Measurements from ENCODE around the gene WDR33.

WDR33 gene

GRCh38 chr2:127762441-127762840, 48.5 kb downstream of the WDR33 start:
- DNase-seq: no peak

GRCh38 chr2:127759931-127760330, 51.0 kb downstream of the WDR33 start:
- no peak for DNase-seq

DNA sequence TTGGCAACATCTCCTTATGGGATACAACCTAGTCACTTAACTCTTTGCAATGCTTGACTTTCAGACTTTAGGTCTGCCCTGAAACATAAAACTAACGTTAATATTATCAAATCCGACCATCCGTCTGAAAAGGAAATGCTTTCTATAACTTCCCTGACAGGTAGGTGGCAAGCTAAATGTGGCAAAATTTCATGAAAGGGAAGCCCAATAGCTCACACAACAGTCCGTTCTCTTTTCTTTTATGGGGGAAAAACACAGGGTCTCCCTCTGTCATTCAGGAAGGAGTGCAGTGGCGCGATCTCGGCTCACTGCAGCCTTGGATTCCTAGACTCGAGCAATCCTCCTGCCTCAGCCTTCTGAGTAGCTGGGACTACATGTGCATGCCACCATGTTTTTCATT, 56.8 kb downstream of the WDR33 start:
- no peak for DNase-seq

- no peak for DNase-seq
These were observed 57.6 kb downstream of the WDR33 start for GRCh38 chr2:127753374-127753773.

DNA sequence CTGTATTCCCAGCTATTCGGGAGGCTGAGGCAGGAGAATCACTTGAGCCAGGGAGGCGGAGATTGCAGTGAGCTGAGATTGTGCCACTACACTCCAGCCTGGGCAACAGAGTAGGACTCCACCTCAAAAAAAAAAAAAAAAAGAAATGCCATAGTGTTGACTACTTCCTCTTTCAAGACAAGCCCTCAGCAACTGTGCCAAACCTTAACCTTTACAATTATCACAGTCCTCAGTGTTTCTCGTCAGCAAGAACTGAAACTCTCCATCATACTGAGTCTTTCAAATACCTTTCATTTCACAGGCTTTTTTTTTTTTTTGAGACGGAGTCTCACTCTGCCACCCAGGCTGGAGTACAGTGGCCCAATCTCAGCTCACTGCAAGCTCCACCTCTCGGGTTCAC, 61.4 kb downstream of the WDR33 start:
- DNase-seq: peak; percentile 35

DNA sequence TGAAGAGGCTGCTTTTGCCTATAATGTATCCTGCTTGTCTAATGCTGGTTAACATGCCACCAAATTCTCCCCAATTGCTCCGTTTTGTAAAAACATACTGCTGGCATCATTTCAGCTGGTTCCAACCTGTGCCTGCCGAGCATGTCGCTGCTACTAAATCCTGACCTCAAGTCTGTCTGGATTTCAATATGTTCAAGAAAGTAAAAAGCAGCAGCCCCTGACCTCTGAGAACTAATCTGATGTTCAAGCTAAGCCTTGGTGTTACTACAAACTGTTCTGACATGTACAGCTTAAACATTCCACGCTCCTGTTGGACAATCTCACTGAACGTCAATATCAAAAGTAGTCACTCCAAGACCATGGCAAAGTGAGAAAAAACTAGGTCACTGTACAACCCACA, 63.4 kb downstream of the WDR33 start:
- no peak for DNase-seq

- no peak for DNase-seq
These were observed 67.4 kb downstream of the WDR33 start for GRCh38 chr2:127743477-127744026.

GRCh38 chr2:127740665-127741288, 70.2 kb downstream of the WDR33 start:
- DNase-seq: no peak

DNA sequence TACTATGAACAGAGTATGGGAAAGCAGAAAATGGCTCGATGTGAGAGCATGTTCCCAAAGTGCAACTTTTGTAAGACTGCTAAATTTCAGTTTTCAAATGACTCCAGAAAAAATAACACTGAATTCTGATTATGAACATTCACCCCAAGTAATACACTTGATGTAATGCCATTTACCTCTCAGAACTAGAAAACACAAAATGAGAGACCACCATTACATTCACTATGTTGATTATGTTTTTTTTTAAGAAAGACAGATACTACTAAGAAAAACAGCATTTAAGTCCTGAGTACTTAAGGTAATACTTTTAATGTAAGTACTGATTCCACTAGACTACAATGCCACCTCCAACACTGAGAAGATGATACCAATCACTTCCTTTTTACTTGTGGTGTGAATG, 71.2 kb downstream of the WDR33 start:
- DNase-seq: no peak

DNA sequence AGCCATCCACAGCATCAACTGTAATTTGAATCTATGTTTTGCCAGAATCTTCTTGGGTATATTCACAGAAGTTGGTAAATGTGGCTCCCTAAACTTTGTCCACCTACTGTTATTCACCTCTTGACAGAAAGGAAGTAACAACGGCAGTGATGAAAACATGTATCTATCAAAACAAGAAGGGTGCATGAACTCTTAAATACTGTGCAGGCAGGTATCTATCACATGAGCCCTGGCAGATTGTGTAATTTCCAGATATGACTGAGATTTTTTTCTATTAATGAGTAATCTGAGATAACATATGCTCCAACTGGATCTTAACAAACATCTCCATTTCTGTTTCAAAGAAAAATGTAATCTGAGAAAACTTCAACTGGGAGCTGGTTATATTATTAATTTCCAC, 73.1 kb downstream of the WDR33 start:
- no peak for DNase-seq

DNA sequence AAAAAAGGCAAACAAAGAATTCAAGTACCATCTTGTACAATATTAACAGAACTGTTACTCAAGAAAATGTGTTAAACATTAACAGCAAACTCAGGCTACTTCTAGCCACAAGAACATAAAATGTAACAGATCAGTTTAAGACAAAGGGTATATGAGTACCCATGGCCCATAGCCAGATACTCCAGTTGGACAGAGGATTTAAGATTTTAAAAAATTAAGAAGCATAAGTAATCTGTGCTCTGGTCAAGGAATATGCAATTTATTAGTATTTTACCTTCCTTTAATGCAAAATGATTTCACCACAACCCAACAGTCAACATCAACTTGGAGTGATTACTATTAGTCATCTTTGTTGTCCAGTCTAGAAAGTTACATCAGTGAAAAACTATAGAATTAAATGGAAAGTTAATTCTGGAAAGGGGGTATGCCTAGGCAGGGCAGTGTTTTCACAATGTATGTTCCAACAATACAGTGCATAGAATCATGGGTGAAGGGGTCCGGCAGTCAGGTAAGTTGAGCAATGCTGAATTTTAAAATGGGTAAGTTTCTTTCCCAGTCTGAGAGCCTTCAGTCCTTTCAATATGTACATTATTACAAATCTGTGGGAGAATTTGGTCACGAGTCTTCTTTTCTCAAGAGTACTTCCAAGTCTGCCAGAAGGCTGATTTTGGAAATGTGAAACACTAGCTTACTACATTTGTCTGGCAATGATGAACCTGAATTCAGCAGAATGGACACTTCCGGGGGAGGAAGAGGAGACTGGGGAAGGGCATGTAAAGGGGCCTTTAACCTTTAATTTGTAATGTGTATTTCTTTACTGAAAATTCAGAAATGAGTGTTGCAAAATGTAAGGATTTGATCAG, 75.2 kb downstream of the WDR33 start:
- DNase-seq: no peak

GRCh38 chr2:127735044-127735443, 75.9 kb downstream of the WDR33 start:
- DNase-seq: no peak

DNA sequence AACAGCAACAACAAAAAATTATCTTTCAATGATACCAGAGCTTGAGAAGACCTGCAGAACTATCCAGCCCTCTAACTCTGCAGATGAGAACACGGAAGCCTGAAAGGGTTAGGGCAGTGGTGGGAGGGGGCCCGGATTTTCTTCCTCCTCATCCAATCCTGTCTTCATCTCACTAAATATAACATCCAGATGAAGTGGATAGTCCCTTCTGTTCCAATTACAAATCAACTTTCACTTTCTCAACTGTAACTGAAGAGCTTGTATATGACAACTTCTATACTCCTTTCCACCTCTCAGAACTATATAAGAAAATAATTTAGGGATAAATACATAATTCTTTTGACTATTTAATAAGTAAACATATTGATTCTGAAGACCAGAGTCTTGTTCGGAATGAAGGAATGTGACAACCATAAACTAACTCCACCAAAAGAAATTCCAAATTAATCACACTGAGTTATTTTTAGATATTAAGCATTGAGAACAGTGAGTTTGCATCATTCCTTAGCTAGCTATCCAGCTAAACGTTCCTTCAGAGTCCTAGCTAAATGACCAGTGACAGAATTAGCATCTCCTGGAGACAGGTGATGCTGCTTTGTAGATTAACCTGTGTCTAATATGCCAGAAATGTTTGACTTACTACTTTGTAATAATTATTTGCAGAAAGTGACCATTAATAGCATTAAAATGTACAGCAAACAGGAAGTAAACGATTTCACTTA, 77.0 kb downstream of the WDR33 start:
- DNase-seq: peak; percentile 60

GRCh38 chr2:127733113-127733815, 77.7 kb downstream of the WDR33 start:
- no peak for DNase-seq

DNA sequence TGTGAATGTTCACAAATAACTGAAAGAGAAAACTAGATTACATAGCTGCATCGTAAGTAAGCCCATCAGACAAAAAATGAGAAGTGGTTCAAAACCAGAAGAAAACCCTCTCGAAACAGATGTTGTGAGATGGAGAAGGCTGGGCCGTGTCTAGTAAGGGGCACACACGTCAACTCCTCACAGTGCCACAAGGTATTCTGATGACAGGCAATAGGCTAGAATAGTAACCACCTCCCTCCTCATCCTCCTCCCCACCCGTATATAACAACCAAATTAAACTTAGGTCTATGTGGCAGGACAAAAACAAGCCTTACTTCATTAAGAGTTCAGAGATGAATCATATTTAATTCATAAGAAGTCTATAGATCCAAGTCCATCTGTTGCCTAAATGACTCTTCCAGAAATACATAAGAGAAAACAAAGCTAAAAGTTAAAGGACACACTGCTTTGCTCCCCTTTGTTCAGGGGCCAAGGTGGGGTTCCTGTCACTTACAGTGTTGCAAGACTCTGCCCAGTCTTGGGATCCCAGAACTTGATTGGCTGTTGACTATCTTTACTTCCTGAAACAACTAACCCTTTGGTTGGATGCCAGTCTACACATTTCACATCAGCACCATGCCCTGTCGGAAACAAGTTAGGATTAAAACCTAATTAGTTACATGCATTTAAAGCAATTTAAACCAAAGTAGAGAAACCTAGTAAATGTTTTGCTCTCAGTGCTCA, 84.7 kb downstream of the WDR33 start:
- no peak for DNase-seq

GRCh38 chr2:127722807-127723206, 88.2 kb downstream of the WDR33 start:
- DNase-seq: no peak

DNA sequence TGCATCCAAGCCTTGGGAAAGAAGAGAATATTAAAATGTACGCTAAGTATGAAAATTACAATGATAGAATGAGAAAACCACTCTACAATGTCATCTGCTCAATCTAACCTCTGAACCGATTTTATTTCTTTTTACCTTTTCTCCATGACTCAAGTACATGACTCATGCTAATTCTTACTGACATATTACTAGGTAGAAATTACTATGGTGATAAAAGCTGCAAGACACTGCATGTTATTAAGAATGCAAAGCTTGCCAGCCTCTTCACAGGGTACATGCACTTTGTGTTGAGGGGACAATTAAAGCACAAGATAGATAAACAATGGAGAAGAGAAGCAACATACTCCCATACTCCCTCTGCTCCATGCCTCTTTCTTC, 89.0 kb downstream of the WDR33 start:
- DNase-seq: no peak

GRCh38 chr2:127721311-127721977, 89.5 kb downstream of the WDR33 start:
- DNase-seq: peak; percentile 83

- DNase-seq: no peak
These were observed 91.4 kb downstream of the WDR33 start for GRCh38 chr2:127719301-127720218.

GRCh38 chr2:127718271-127718670, 92.7 kb downstream of the WDR33 start:
- DNase-seq: no peak

Data from fibroblast of skin of back (primary cell).